SK-N-MC (cell line): ENCODE data around the gene SCFD2.

Source experiments
- EZH2 ChIP-seq: fragments of 200-600 bp; sonication (generic); IDR thresholded peaks from one replicate; pipeline ENCODE4 v1.6.1; 2017; ENCODE audit warnings: antibody characterized with exemption
- POLR2AphosphoS5 ChIP-seq: IDR thresholded peaks from 2 replicates; pipeline ENCODE4 v1.6.1; 2012; ENCODE audit warnings: mild to moderate bottlenecking, low read depth, low read length, borderline replicate concordance

DNA sequence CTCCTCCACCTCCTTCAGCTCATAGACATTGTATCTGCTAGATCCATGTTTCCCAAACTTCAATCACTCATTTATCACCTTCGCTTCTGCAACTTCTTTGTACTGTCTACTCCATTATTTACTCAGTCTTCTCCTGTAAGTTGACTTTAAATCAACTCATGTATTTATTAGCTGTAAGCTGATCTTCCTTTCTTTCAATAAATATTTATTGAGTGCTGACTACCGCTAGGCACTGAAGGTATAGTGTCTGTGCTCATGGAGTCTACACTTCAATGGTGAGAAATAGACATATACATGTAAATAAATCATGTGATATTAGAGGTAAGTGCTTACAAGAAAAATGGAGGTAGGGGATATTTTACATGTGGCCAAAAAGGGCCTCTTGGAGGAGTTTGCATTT is 429.1 kb downstream of the SCFD2 start:
- TF ChIP-seq EZH2, result no peak
- TF ChIP-seq POLR2AphosphoS5, result no peak
